HG02970 (cell line): Measurements from ENCODE around the gene ALG1L2.
"Not testable (repeated sequence)": the region's sequence is repeated elsewhere in the genome, so short reads cannot be mapped to it uniquely, and the experiment has no call there.

Source experiments
- ATAC-seq: cut with Tn5 transposase; IDR thresholded peaks from one replicate; pipeline ENCODE4 v1.9.1; 2021; ENCODE audit warnings: mild to moderate bottlenecking, moderate library complexity, moderate number of reproducible peaks; ENCODE audit not compliant: unreplicated experiment, low FRiP score

The ALG1L2 gene

GRCh38 chr3:130081351-130081881, at the start of gene ALG1L2:
TSS of gene ALG1L2 (plus strand) at chr3:130081831. CDS start at chr3:130082017, 186 bp downstream.
- ATAC-seq, result no peak

GRCh38 chr3:130037126-130037815, 44.4 kb upstream of the ALG1L2 start:
- ATAC-seq, result not testable (repeated sequence)

- not testable (repeated sequence) for ATAC-seq
These were observed 38.9 kb upstream of the ALG1L2 start for GRCh38 chr3:130042736-130043135.

GRCh38 chr3:130043658-130044057, 38.0 kb upstream of the ALG1L2 start:
- not testable (repeated sequence) for ATAC-seq

- ATAC-seq, result no peak
These were observed 37.3 kb upstream of the ALG1L2 start for GRCh38 chr3:130044370-130044769.

- no peak for ATAC-seq
These were observed 32.9 kb upstream of the ALG1L2 start for GRCh38 chr3:130048726-130049125.

GRCh38 chr3:130052366-130052765, 29.3 kb upstream of the ALG1L2 start:
- ATAC-seq, result not testable (repeated sequence)

GRCh38 chr3:130052965-130053364, 28.7 kb upstream of the ALG1L2 start:
- not testable (repeated sequence) for ATAC-seq

GRCh38 chr3:130057536-130058266, 23.9 kb upstream of the ALG1L2 start:
- not testable (repeated sequence) for ATAC-seq

- not testable (repeated sequence) for ATAC-seq
These were observed 23.4 kb upstream of the ALG1L2 start for GRCh38 chr3:130058267-130058657.

GRCh38 chr3:130058716-130059115, 22.9 kb upstream of the ALG1L2 start:
- ATAC-seq, result not testable (repeated sequence)

GRCh38 chr3:130059162-130059561, 22.5 kb upstream of the ALG1L2 start:
- ATAC-seq, result not testable (repeated sequence)

- ATAC-seq, result no peak
These were observed 8.0 kb upstream of the ALG1L2 start for GRCh38 chr3:130073582-130073981.

GRCh38 chr3:130077636-130078035, 4.0 kb upstream of the ALG1L2 start:
- no peak for ATAC-seq

- not testable (repeated sequence) for ATAC-seq
These were observed 1.9 kb downstream of the ALG1L2 start for GRCh38 chr3:130083363-130084090.

- no peak for ATAC-seq
These were observed 2.9 kb downstream of the ALG1L2 start for GRCh38 chr3:130084436-130084980.

- ATAC-seq, result no peak
These were observed 4.2 kb downstream of the ALG1L2 start for GRCh38 chr3:130085881-130086280.

GRCh38 chr3:130086628-130087027, 5.0 kb downstream of the ALG1L2 start:
- not testable (repeated sequence) for ATAC-seq

GRCh38 chr3:130088061-130088460, 6.4 kb downstream of the ALG1L2 start:
- ATAC-seq, result no peak

GRCh38 chr3:130090681-130091080, 9.1 kb downstream of the ALG1L2 start:
- ATAC-seq, result not testable (repeated sequence)
